Stimulated activated CD4-positive, alpha-beta T cell treated with anti-CD3 and anti-CD28 coated beads, Interleukin-15, amount 100 ng/mL, for 48 hours (primary cell): ENCODE measurements around the gene AKAP11.
"Not testable (repeated sequence)": the region's sequence is repeated elsewhere in the genome, so short reads cannot be mapped to it uniquely, and the experiment has no call there.

Experiments
- DNase-seq, 2 donors: peaks; one replicate each; pipeline ENCODE4 v3.0.0-alpha.2; 2020; ENCODE audit warnings: low read depth in 2 of 2

AKAP11 gene

GRCh38 chr13:42272115-42272803 is at the start of gene AKAP11:
Gene AKAP11 (plus strand): TSS chr13:42272152. CDS start chr13:42286349, 14,197 bp downstream.
- peak in 1 of 2 donors; percentile 34 for DNase-seq

DNA sequence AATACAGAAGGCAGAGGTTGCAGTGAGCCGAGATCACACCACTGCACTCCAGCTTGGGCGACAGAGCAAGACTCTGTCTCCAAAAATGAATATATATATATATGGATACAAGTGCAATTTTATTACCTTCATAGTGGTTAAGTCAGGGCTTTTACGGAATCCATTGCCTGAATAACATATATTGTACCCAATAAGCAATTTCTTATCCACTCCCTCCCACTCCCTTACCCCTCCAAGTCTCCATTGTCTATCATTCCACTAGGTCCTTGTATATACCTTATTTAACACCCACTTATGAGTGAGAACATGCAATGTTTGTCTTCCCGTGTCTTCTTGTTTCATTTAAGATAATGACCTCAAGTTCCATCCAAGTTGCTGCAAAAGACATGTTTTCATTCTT is 48.3 kb upstream of the AKAP11 start:
- DNase-seq: no peak

- DNase-seq: no peak
Measured at GRCh38 chr13:42225051-42225450, 46.9 kb upstream of the AKAP11 start.

DNA sequence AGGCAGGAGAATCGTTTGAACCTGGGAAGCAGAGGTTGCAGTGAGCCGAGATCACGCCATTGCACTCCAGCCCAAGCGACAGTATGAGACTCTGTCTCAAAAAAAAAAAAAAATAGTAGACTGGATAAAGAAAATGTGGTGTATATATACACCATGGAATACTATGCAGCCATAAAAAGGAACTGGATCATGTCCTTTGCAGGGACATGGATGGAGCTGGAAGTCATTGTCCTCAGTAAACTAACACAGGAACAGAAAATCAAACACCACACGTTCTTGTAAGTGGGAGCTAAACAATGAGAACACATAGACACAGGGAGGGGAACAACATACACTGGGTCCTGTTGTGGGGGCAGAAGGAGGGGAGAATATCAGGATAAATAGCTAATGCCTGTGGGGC is 45.2 kb upstream of the AKAP11 start:
- not testable (repeated sequence) for DNase-seq

- DNase-seq: no peak
Measured at GRCh38 chr13:42228527-42228926, 43.4 kb upstream of the AKAP11 start.

DNA sequence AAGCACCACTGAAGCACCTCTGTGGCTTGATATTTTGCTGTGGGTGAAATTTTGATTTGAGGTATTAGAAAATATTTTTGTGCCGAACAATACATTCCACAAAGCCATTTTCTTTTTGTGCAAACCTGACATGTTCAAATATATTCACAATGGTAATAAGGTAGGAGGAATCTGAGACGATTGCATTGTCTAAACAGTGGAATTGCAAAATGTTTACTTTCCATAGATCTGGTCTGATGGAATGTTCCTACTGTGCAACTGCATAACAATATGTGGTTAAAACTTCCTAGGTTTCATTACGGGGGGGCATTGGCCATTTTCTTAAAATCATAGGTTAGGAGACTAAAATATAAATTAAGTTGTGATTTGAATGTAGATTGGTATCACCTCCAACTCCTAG is 42.7 kb upstream of the AKAP11 start:
- DNase-seq: no peak

DNA sequence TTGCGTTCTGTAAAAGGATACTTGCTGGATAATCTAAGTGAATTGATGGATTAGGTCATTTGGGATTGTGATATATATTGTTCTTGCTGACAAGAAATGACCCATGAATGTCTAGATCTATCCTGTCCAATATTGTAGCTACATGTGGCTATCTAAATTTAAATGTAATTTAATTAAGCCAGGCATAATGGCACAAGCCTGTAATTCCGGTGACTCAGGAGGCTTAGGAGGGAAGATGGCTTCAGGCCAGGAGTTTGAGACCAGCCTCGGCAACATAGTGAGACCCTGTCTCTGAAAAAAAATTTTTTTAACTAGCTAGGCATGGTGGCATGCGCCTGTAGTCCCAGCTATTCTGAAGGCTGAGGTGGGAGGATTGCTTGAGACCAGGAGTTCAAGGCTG is 39.3 kb upstream of the AKAP11 start:
- no peak for DNase-seq

- DNase-seq: no peak
Measured at GRCh38 chr13:42233726-42234125, 38.2 kb upstream of the AKAP11 start.

- DNase-seq: no peak
Measured at GRCh38 chr13:42239161-42239560, 32.8 kb upstream of the AKAP11 start.

- no peak for DNase-seq
Measured at GRCh38 chr13:42239644-42240043, 32.3 kb upstream of the AKAP11 start.

- no peak for DNase-seq
Measured at GRCh38 chr13:42246541-42246940, 25.4 kb upstream of the AKAP11 start.

DNA sequence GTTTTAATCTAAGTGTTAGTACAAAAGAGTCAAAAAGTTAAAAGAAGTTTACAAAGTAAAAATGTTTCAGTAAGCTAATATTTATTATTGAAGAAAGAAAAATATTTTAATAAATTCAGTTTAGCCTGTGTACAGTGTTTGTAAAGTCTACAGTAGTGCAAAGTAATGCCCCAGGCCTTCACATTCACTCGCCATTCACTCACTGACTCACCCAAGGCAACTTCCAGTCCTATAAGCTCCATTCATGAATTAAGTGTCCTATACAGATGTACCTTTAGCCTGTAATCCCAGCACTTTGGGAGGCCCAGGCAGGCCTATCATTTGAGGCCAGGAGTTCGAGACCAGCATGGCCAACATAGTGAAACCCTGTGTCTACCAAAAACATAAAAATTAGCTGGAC is 24.1 kb upstream of the AKAP11 start:
- no peak for DNase-seq

DNA sequence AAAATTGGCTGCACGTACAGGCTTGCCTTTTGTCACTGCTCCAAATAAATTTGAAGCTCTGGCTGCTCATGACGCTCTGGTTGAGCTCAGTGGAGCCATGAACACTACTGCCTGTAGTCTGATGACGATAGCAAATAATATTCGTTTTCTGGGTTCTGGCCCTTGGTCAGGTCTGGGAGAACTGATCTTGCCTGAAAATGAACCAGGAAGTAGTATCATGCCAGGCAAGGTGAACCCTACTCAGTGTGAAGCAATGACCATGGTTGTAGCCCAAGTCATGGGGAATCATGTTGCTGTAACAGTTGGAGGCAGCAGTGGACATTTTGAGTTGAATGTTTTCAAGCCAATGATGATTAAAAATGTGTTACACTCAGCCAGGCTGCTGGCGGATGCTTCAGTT is 16.1 kb upstream of the AKAP11 start:
- no peak for DNase-seq

- DNase-seq: no peak
Measured at GRCh38 chr13:42258747-42259146, 13.2 kb upstream of the AKAP11 start.

GRCh38 chr13:42259515-42259914 is 12.4 kb upstream of the AKAP11 start:
- no peak for DNase-seq

DNA sequence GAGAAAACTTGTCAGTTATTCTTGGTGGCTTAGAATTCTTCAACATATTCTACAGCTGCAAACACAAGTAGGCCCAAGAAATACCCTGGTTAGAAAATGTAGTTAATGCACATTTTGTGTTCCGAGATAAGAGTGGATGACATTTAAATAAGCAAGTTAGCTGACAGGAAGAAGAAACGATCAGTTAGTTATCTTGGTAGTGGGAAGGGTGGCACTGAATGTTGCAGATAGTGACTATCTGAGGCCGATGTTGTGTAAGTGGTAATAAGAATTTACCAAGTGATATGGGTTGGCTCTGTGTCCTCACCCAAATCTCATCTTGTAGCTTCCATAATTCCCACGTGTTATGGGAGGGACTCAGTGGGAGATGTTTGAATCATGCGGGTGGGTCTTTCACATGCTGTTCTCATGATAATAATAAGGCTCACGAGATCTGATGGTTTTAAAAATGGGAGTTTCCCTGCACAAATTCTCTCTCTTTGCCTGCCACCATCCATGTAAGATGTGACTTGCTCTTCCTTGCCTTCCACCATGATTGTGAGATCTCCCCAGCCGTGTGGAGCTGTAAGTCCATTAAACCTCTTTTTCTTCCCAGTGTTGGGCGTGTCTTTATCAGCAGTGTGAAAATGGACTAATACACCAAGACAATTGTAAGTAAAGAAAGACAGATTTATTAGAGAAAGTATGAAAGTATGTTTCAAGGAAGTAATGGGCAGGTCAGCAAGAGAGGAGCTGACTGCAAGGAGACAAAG is 10.9 kb upstream of the AKAP11 start:
- no peak for DNase-seq

GRCh38 chr13:42266473-42266872 is 5.5 kb upstream of the AKAP11 start:
- DNase-seq: no peak

DNA sequence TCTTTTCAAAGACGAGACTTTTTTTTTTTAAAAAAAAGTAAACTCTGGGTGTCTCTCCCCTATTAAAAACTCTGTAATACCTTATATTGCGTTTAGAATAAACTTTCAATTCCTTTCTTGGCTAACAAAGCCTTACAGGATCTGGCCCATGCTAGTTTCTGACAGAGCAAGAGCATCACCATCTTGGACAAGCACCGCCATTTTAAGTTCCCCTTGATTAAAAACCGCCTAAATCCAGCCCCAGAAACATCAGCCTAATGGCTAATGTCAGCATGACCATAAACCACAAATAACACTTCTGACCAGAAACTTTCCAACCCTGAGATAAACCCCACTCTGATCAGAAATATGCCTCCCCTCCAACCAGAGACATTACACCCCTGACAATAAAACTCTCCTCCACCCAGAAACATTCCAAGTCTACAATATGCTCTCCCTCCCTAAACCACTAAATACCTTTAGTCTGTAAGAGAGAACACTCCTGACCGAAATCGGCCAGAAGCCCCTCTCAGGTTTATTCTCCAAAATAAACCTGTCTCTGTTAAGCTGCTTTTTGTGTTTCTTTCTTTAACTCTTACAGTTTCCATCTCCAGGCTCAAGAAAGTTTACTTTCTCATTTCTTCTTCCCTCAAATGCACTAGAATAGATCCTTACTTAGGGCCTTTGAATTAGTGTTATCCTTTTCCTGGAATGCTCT is 1.6 kb upstream of the AKAP11 start:
- DNase-seq: no peak

GRCh38 chr13:42270857-42271215 is 1.1 kb upstream of the AKAP11 start:
- DNase-seq: no peak

GRCh38 chr13:42271337-42272114 is 426 bp upstream of the AKAP11 start:
- peak; percentile 87 to 89 for DNase-seq

- DNase-seq: no peak
Measured at GRCh38 chr13:42272804-42273175, 838 bp downstream of the AKAP11 start.
